Stimulated activated CD4-positive, alpha-beta T cell treated with anti-CD3 and anti-CD28 coated beads, TNF-alpha, amount 100 ng/mL, for 24 hours (primary cell): ENCODE measurements around the gene TBX2.

ENCODE experiments used
- DNase-seq, 3 experiments: peaks; one replicate each; pipeline ENCODE4 v3.0.0-alpha.2; 2020; ENCODE audit warnings: low read depth in 3 of 3

Gene TBX2

GRCh38 chr17:61413661-61414126 lies 14.1 kb downstream of the TBX2 start:
- DNase-seq: no peak

- DNase-seq: no peak
These were observed 14.7 kb downstream of the TBX2 start for GRCh38 chr17:61414141-61414935.

GRCh38 chr17:61414936-61415251 lies 15.3 kb downstream of the TBX2 start:
- no peak for DNase-seq

- DNase-seq: no peak
These were observed 15.9 kb downstream of the TBX2 start for GRCh38 chr17:61415374-61416210.

- DNase-seq: no peak
These were observed 16.5 kb downstream of the TBX2 start for GRCh38 chr17:61416211-61416539.

- DNase-seq: peak in 2 of 3 experiments; percentile 37 to 62
These were observed 17.1 kb downstream of the TBX2 start for GRCh38 chr17:61416540-61417363.

- DNase-seq: no peak
These were observed 18.8 kb downstream of the TBX2 start for GRCh38 chr17:61418449-61418848.

GRCh38 chr17:61419496-61420046 lies 19.9 kb downstream of the TBX2 start:
- no peak for DNase-seq

- no peak for DNase-seq
These were observed 20.4 kb downstream of the TBX2 start for GRCh38 chr17:61420052-61420451.

GRCh38 chr17:61420745-61421398 lies 21.2 kb downstream of the TBX2 start:
- no peak for DNase-seq

GRCh38 chr17:61421460-61421859 lies 21.8 kb downstream of the TBX2 start:
- DNase-seq: no peak

GRCh38 chr17:61422116-61422799 lies 22.6 kb downstream of the TBX2 start:
- DNase-seq: no peak

- DNase-seq: no peak
These were observed 23.2 kb downstream of the TBX2 start for GRCh38 chr17:61422869-61423268.

- no peak for DNase-seq
These were observed 24.5 kb downstream of the TBX2 start for GRCh38 chr17:61423967-61424649.

- no peak for DNase-seq
These were observed 26.2 kb downstream of the TBX2 start for GRCh38 chr17:61425682-61426481.

- no peak for DNase-seq
These were observed 27.1 kb downstream of the TBX2 start for GRCh38 chr17:61426482-61427304.

GRCh38 chr17:61427567-61427966 lies 27.9 kb downstream of the TBX2 start:
- DNase-seq: no peak

GRCh38 chr17:61429274-61429673 lies 29.6 kb downstream of the TBX2 start:
- DNase-seq: no peak
